K562 (cell line): Measurements from ENCODE around the gene PRTFDC1. TPM values are rescaled to one million over a fixed set of nuclear protein-coding genes. Genes with fewer than 3 reads are reported as not detected.

ENCODE experiments used
- ATF3 ChIP-seq, 2 experiments: fragments of 450-650 bp in 1 of 2; sonication (generic) in 1 of 2; formaldehyde crosslinking in 1 of 2; IDR thresholded peaks in 1 of 2; conservative IDR thresholded peaks in 1 of 2; 2 replicates each; pipeline versions ENCODE4 v1.6.1 to v1.8.1; 2016 to 2023; ENCODE audit warnings: mild to moderate bottlenecking in 2 of 2, moderate library complexity in 2 of 2, inconsistent platforms in 1 of 2, missing genetic modification reagents in 1 of 2
- CLOCK ChIP-seq: fragments of 250-450 bp; sonication (Bioruptor Pico); IDR thresholded peaks from 2 replicates; pipeline ENCODE4 v1.4.0; 2020; ENCODE audit warnings: mild to moderate bottlenecking, moderate library complexity, borderline replicate concordance
- DMBX1 ChIP-seq: fragments of 250-450 bp; sonication (Bioruptor Pico); IDR thresholded peaks from 2 replicates; pipeline ENCODE4 v1.8.0; 2022; ENCODE audit warnings: inconsistent platforms, mild to moderate bottlenecking, moderate library complexity, borderline replicate concordance
- EP400 ChIP-seq: fragments of 450-650 bp; IDR thresholded peaks from 2 replicates; pipeline ENCODE4 v1.6.1; 2017; ENCODE audit warnings: antibody characterized with exemption, mild to moderate bottlenecking, moderate library complexity
- JUNB ChIP-seq: fragments of 450-650 bp; formaldehyde crosslinking; conservative IDR thresholded peaks from 2 replicates; pipeline ENCODE4 v1.4.0; 2020; ENCODE audit warnings: mild to moderate bottlenecking
- KAT7 ChIP-seq: sonication (generic); formaldehyde crosslinking; IDR thresholded peaks from 2 replicates; pipeline ENCODE4 v1.8.0; 2022; ENCODE audit warnings: missing genetic modification reagents, mild to moderate bottlenecking, borderline replicate concordance
- PHF8 ChIP-seq: fragments of 200-600 bp; sonication (generic); IDR thresholded peaks from 2 replicates; pipeline ENCODE4 v1.6.1; 2012; ENCODE audit warnings: mixed run types, mild to moderate bottlenecking, inconsistent platforms, low read length, moderate library complexity, borderline replicate concordance
- POLR2G ChIP-seq: fragments of 200-400 bp; formaldehyde crosslinking; IDR thresholded peaks from 2 replicates; pipeline ENCODE4 v1.6.1; 2017; ENCODE audit warnings: low read depth, mild to moderate bottlenecking, antibody characterized with exemption, low read length, moderate library complexity
- RBBP5 ChIP-seq: fragments of 200-600 bp; sonication (generic); IDR thresholded peaks from 2 replicates; pipeline ENCODE4 v1.6.1; 2012; ENCODE audit warnings: borderline replicate concordance, mild to moderate bottlenecking, low read length, control low read depth, inconsistent platforms; ENCODE audit not compliant: insufficient read depth, poor library complexity, severe bottlenecking
- SMARCB1 ChIP-seq: IDR thresholded peaks from 2 replicates; pipeline ENCODE4 v1.6.1; 2011; ENCODE audit warnings: improper control_type of control experiment, low read depth; ENCODE audit not compliant: insufficient read length
- SRF ChIP-seq, 2 experiments: fragments of 250-450, 450-650 bp in 1 of 2; sonication (Bioruptor Pico) in 1 of 2; sonication (generic) in 1 of 2; formaldehyde crosslinking; IDR thresholded peaks; 2 replicates each; pipeline versions ENCODE4 v1.5.0 to v1.5.1; 2020 to 2022; ENCODE audit warnings: mild to moderate bottlenecking in 1 of 2, missing genetic modification reagents in 1 of 2
- TARDBP ChIP-seq: fragments of 450-650 bp; IDR thresholded peaks from 2 replicates; pipeline ENCODE4 v1.6.1; 2016
- YY1 ChIP-seq, 3 experiments: IDR thresholded peaks; 2 replicates each; pipeline ENCODE4 v1.6.1; 2011; ENCODE audit warnings: low read length in 2 of 3, mild to moderate bottlenecking in 2 of 3, moderate library complexity in 2 of 3, borderline replicate concordance in 1 of 3, control low read depth in 1 of 3, low read depth in 1 of 3; ENCODE audit not compliant: insufficient read depth in 3 of 3, insufficient replicate concordance in 2 of 3, control insufficient read depth in 1 of 3, insufficient read length in 1 of 3; ENCODE audit errors: extremely low read depth in 1 of 3
- ZBTB9 ChIP-seq: fragments of 450-650 bp; formaldehyde crosslinking; IDR thresholded peaks from 2 replicates; pipeline ENCODE4 v1.4.0; 2020; ENCODE audit warnings: mild to moderate bottlenecking, moderate library complexity
- ZC3H4 ChIP-seq: sonication (generic); formaldehyde crosslinking; IDR thresholded peaks from 2 replicates; pipeline ENCODE4 v1.9.0; 2021; ENCODE audit warnings: missing genetic modification reagents, borderline replicate concordance
- ZFX ChIP-seq: sonication (generic); formaldehyde crosslinking; IDR thresholded peaks from 2 replicates; pipeline ENCODE4 v1.8.0; 2022; ENCODE audit warnings: mild to moderate bottlenecking, missing genetic modification reagents, moderate library complexity
- polyA plus RNA-seq, 8 experiments: library from polyadenylated mRNA; depleted of rRNA in 4 of 8; stranded (reverse) in 5 of 8; unstranded in 3 of 8; fragments of >200 nt; fragmentation: Nextera tagmentation in 2 of 8; fragmentation: Illumina TruSeq in 1 of 8; extraction: Ambion mirVana in 2 of 8; extraction: Trizol in 1 of 8; gene quantifications; 2 replicates each; pipeline versions ENCODE4 v1.2.1 to v1.2.3, GENCODE V29; 2011 to 2014; ENCODE audit warnings: inconsistent platforms in 1 of 8, missing spikeins in 1 of 8
- total RNA-seq, 7 experiments: library from RNA; depleted of rRNA in 6 of 7; stranded (reverse); fragments of >200 nt in 6 of 7; fragmentation: Illumina TruSeq in 2 of 7; extraction: Trizol in 2 of 7; gene quantifications; 2 replicates each; pipeline versions ENCODE4 v1.2.1 to v1.2.3, GENCODE V29; 2011 to 2021; ENCODE audit warnings: low replicate concordance in 1 of 7
- TF ChIP-seq, protein P1 (sequence below), 3 experiments: fragments of 200-800 bp in 1 of 3; sonication (Bioruptor generic) in 1 of 3; sonication (generic) in 1 of 3; formaldehyde crosslinking in 1 of 3; IDR thresholded peaks; 2 replicates each; pipeline versions ENCODE4 v1.6.1 to v1.8.0; 2016 to 2022; ENCODE audit warnings: mild to moderate bottlenecking in 2 of 3, missing compliant biosample characterization in 2 of 3, missing genetic modification characterization in 2 of 3, missing genetic modification reagents in 1 of 3

PRTFDC1 gene
- total and polyA plus RNA-seq, 9 of the 15 experiments (the other 6 are each of a cell fraction or from before 2014, with no cell fraction given): 7.0 to 27.6 (median 10.0) TPM

GRCh38 chr10:24952143-24952706 lies at the start of gene PRTFDC1 (continued):
- TF ChIP-seq SMARCB1: no peak
- TF ChIP-seq, protein P1, sequence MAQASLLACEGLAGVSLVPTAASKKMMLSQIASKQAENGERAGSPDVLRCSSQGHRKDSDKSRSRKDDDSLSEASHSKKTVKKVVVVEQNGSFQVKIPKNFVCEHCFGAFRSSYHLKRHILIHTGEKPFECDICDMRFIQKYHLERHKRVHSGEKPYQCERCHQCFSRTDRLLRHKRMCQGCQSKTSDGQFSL (CRISPR knock-in tag; IDR thresholded peaks at IDR 0.05): no peak
- TF ChIP-seq, protein P1 (tag; IDR thresholded peaks at IDR 0.05): no peak
- no peak for TF ChIP-seq CLOCK (CRISPR knock-in tag)
- peak; percentile 84 for TF ChIP-seq POLR2G
- TF ChIP-seq KAT7 (CRISPR knock-in tag): peak; percentile 23; the same call in 1 of the 2 replicates
- TF ChIP-seq YY1 (IDR thresholded peaks at IDR 0.05; ENCODE audit: borderline replicate concordance in 1 of 3, control insufficient read depth in 1 of 3, extremely low read depth in 1 of 3, insufficient read depth in 3 of 3, insufficient read length in 1 of 3, insufficient replicate concordance in 2 of 3, low read depth in 1 of 3, low read length in 2 of 3): peak in 1 of 3 experiments; percentile 70
- TF ChIP-seq JUNB (CRISPR knock-in tag): no peak
- TF ChIP-seq RBBP5: peak; percentile 53
- 0 out of 4 replicates have a peak, but pooled peaks of 1 of the 2 experiments have one; percentile 4 for TF ChIP-seq SRF (CRISPR knock-in tag; IDR thresholded peaks at IDR 0.05)
- peak; percentile 45 for TF ChIP-seq EP400
- peak; percentile 79 for TF ChIP-seq ZFX
- TF ChIP-seq TARDBP: no peak
- no peak for TF ChIP-seq DMBX1 (CRISPR knock-in tag)
- TF ChIP-seq PHF8: peak; percentile 47; the same call in 1 of the 2 replicates
- TF ChIP-seq ZBTB9 (CRISPR knock-in tag): 0 out of 2 replicates have a peak, but pooled peaks have one; percentile 10
- no peak for TF ChIP-seq ATF3 (IDR thresholded peaks at IDR 0.05)
- 0 out of 2 replicates have a peak, but pooled peaks have one; percentile 3 for TF ChIP-seq ATF3 (CRISPR knock-in tag; conservative IDR thresholded peaks at IDR 0.05)
- TF ChIP-seq ZC3H4 (CRISPR knock-in tag): 0 out of 2 replicates have a peak, but pooled peaks have one; percentile 23
